BE2C (cell line): Measurements from ENCODE around the gene HTR7. TPM values are rescaled to one million over a fixed set of nuclear protein-coding genes. Genes with fewer than 3 reads are reported as not detected.
A peak's percentile ranks its signal among the peaks of the same experiment; 100 is the strongest.
"Not testable (repeated sequence)": the region's sequence is repeated elsewhere in the genome, so short reads cannot be mapped to it uniquely, and the experiment has no call there.

Experiments used
- DNase-seq: peaks from one replicate; pipeline ENCODE4 v3.0.0-alpha.2; 2020
- H3K27me3 ChIP-seq: fragments of 250-450 bp; sonication (Bioruptor Pico); 2 replicates; pipeline ENCODE4 v1.5.1; 2020; ENCODE audit warnings: mild to moderate bottlenecking
- H3K36me3 ChIP-seq: fragments of 250-450 bp; sonication (Bioruptor Pico); 2 replicates; pipeline ENCODE4 v1.5.1; 2020; ENCODE audit warnings: mild to moderate bottlenecking
- H3K4me1 ChIP-seq: fragments of 250-450 bp; sonication (Bioruptor Pico); 2 replicates; pipeline ENCODE4 v1.5.1; 2020
- H3K4me3 ChIP-seq: 2 replicates; pipeline ENCODE4 v1.5.1; 2011; ENCODE audit warnings: low read depth, low read length
- H3K9me3 ChIP-seq: fragments of 250-450 bp; sonication (Bioruptor Pico); 2 replicates; pipeline ENCODE4 v1.5.1; 2020
- polyA plus RNA-seq: library from polyadenylated mRNA; unstranded; fragments of >200 nt; gene quantifications from one replicate; pipeline ENCODE4 v1.2.1, GENCODE V29; 2012; ENCODE audit warnings: low read depth, missing spikeins; ENCODE audit not compliant: insufficient read length, insufficient read depth
- TF ChIP-seq, protein P1 (sequence below): IDR thresholded peaks from 2 replicates; pipeline ENCODE4 v1.5.1; 2012; ENCODE audit warnings: mild to moderate bottlenecking, low read depth, low read length

HTR7 gene
- polyA plus RNA-seq, result not detected

DNA sequence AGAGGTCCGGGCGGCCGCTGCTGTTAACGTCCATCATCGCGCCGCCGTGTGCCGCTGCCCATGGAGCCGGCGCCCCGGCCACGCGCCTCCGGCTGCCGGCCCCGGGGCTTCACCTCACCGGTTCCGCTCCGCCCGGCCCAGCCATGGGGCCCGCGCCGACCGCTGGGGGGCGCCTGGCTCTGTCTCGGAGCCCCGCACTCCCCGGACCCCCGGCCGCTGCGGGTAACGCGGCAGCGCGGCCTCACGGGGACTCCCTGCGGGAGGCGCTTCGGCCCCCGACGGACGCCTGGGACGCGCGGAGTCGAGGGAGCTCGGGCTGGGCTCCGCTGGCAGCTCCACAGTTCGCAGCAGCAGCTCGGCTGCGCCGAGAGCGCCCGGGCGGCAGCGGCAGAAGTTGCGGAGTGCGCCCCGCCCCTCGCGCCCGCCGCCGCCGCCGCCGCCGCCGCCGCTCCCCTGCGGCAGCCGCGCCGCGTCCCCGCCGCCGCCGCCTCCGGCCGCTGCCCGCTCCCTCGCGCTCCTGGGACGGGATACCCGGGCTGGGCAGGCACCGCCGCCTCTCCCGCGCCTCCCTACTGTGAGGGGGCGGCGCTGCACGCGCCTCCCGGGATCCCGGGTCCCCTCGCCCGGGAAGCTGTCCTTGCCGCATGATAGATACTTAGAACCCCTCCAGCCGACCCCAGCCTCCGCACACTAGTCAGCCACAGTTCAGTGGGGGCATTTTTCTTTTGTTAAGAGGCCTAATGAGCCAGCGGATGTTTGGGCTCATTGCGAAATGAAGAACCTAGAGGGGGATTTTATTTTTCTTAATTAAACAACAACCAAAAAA, at the start of gene HTR7:
TSS of gene HTR7 (minus strand) at position 405 of the 826 bp plus-strand sequence. CDS start at position 37, 368 bp downstream.
- H3K9me3 ChIP-seq, result no peaks in the 10 kb centered on the region; the same call in 1 of the 2 replicates
- H3K4me3 ChIP-seq, result peak within 1 kb of the TSS; percentile 46
- H3K27me3 ChIP-seq, result peaks cover 82% of the 10 kb centered on the region
- peak; percentile 65 for DNase-seq
- H3K36me3 ChIP-seq, result no peaks in the 10 kb centered on the region
- no peaks in the 10 kb centered on the region for H3K4me1 ChIP-seq
- TF ChIP-seq, protein P1, sequence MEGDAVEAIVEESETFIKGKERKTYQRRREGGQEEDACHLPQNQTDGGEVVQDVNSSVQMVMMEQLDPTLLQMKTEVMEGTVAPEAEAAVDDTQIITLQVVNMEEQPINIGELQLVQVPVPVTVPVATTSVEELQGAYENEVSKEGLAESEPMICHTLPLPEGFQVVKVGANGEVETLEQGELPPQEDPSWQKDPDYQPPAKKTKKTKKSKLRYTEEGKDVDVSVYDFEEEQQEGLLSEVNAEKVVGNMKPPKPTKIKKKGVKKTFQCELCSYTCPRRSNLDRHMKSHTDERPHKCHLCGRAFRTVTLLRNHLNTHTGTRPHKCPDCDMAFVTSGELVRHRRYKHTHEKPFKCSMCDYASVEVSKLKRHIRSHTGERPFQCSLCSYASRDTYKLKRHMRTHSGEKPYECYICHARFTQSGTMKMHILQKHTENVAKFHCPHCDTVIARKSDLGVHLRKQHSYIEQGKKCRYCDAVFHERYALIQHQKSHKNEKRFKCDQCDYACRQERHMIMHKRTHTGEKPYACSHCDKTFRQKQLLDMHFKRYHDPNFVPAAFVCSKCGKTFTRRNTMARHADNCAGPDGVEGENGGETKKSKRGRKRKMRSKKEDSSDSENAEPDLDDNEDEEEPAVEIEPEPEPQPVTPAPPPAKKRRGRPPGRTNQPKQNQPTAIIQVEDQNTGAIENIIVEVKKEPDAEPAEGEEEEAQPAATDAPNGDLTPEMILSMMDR, result peak; percentile 28

DNA sequence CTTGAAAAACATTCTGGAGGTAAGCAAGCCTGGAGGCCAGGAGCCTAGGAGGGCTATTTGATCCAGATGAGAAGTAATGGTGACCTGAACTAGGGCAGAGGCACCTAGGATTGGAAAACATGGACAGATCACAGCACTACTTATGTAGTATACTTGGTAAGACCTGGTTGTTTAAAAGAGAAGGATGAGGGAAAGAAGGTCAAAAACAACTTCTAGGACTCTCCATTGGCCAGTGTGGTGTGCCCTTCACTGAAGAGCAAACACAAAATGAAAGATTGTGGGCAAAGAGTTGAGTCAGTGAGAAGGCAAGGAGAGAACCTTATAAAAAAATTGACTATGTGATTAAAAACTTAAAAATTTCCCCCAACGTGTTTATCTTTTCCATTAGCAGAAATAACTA, 48.8 kb upstream of the HTR7 start:
- DNase-seq, result no peak
- Histone ChIP-seq H3K36me3 (no peaks in the 10 kb centered on the region; the same call in 1 of the 2 replicates), H3K4me1 (no peaks in the 10 kb centered on the region), H3K27me3 (no peaks in the 10 kb centered on the region), H3K4me3 (no peak overlapping the region), H3K9me3 (no peaks in the 10 kb centered on the region)
- TF ChIP-seq, protein P1, result no peak

DNA sequence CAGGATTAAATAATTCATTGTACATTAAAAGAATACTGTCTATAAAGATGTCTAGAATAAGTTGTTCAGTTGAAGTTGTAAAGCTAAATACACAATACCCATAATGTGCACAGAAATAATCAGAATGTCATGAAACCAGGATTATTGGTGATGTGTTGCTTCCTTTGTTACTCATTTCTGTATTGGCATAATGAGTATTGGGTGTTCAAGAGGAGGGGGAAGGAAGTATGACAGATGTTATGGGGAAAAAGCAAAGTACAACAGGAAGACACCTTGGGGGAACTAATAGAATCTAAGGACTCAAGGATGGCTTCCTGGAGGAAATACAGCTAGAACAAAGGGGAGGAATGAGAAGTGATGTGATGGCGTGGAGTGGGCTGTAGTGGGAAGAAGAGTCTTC, 48.1 kb upstream of the HTR7 start:
- H3K36me3 ChIP-seq, result no peaks in the 10 kb centered on the region; the same call in 1 of the 2 replicates
- no peak overlapping the region for H3K4me3 ChIP-seq
- H3K27me3 ChIP-seq, result no peaks in the 10 kb centered on the region
- TF ChIP-seq, protein P1, result no peak
- no peaks in the 10 kb centered on the region for H3K4me1 ChIP-seq
- DNase-seq, result no peak
- H3K9me3 ChIP-seq, result no peaks in the 10 kb centered on the region

DNA sequence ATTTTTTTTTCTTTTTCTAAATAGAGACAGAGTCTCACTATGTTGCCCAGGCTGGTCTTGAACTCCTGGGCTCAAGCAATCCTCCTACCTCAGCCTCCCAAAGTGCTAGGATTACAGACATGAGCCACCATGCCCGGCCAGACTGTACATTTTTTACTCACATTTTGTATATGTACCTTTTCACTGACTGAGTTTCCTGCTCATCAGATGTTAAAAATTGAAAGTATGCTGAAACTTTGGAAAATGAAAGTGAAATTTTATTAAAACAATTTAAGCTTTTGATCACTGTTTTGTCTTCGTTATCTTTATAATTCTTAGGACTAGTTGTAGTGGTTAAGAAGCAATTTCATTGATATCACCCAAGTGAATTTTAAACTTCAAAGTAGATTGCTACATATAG, 39.1 kb upstream of the HTR7 start:
- not testable (repeated sequence) for H3K4me3 ChIP-seq, H3K9me3 ChIP-seq, DNase-seq, H3K4me1 ChIP-seq, H3K27me3 ChIP-seq
- H3K36me3 ChIP-seq, result peaks cover 43% of the 10 kb centered on the region

DNA sequence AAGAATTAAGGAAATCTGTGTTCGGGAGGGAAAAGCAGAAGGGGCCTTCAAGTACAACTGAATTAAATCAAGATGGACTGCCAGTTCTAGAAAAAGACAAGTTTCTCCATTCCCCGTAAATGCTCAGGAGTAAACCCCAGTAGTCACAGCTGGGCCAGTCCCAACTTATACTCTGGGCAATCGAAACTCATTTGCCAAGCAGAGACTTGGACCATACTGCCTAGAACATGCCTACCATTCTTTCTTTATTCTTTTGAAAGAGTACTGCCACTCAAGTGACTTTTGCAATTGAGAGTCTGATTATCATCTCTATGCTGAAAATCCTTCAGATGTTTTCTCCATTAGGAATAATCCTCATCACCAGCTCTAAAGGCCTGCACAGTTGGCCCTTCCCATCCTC, 35.4 kb upstream of the HTR7 start:
- no peak overlapping the region for H3K4me3 ChIP-seq
- H3K27me3 ChIP-seq, result no peaks in the 10 kb centered on the region
- no peaks in the 10 kb centered on the region for H3K9me3 ChIP-seq
- H3K4me1 ChIP-seq, result no peaks in the 10 kb centered on the region; the same call in 1 of the 2 replicates
- TF ChIP-seq, protein P1, result no peak
- DNase-seq, result no peak
- peaks cover 59% of the 10 kb centered on the region for H3K36me3 ChIP-seq

DNA sequence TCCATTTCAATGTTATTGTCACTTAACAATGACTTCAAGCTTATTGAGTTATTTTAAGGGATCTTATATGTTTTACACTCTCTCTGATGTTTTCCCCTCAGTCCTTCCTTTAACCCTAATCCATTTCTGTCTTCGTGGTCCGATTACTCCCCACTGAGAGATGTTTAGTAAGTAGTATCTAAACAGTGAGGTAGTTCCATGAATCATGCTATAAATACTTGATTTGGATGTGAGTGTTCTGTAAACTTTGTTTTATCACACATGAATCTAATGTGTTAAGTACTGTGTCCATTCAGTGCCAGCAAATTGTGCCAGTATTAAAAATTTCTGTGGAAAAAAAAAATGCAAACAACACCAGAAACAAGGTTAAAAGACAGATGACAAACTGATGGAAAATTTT, 32.5 kb upstream of the HTR7 start:
- TF ChIP-seq, protein P1, result no peak
- no peak for DNase-seq
- Histone ChIP-seq H3K9me3 (no peaks in the 10 kb centered on the region), H3K27me3 (no peaks in the 10 kb centered on the region), H3K4me3 (no peak overlapping the region), H3K4me1 (no peaks in the 10 kb centered on the region; the same call in 1 of the 2 replicates), H3K36me3 (peaks cover 73% of the 10 kb centered on the region)
